BJ (cell line): ENCODE results near the gene DENND5B. TPM values are rescaled to one million over a fixed set of nuclear protein-coding genes. Genes with fewer than 3 reads are reported as not detected.
A peak's percentile ranks its signal among the peaks of the same experiment; 100 is the strongest.
"Not testable (repeated sequence)": the region's sequence is repeated elsewhere in the genome, so short reads cannot be mapped to it uniquely, and the experiment has no call there.

Experiments used
- CTCF ChIA-PET: fragments of 350-600 bp; formaldehyde crosslinking; extraction: SDS; loops from one replicate; lab custom pipeline; 2021; ENCODE audit warnings: antibody characterized with exemption, inconsistent platforms; lab: Yijun Ruan, JAX
- POLR2A ChIA-PET: fragments of 300-600 bp; sonication (Branson Sonifier 250); formaldehyde crosslinking; extraction: SDS; loops from one replicate; lab custom pipeline; 2021; ENCODE audit warnings: antibody characterized with exemption; lab: Charles Lee
- DNase-seq: peaks from one replicate; pipeline ENCODE4 v3.0.0-alpha.2; 2011; ENCODE audit warnings: low read depth
- H3K27me3 ChIP-seq: 2 replicates; pipeline ENCODE4 v1.6.0; 2011; ENCODE audit warnings: low read length; ENCODE audit not compliant: control insufficient read depth, insufficient read depth
- H3K36me3 ChIP-seq: 2 replicates; pipeline ENCODE4 v1.5.1; 2011; ENCODE audit warnings: low read length; ENCODE audit not compliant: control insufficient read depth, insufficient read depth
- H3K4me3 ChIP-seq: 2 replicates; pipeline ENCODE4 v1.5.1; 2011; ENCODE audit warnings: low read depth, mild to moderate bottlenecking, control low read depth, low read length
- polyA plus RNA-seq: library from polyadenylated mRNA; depleted of rRNA; stranded (reverse); fragments of >200 nt; gene quantifications from 2 replicates; pipeline ENCODE4 v1.2.3, GENCODE V29; 2011
- TF ChIP-seq, protein P1 (sequence below): IDR thresholded peaks from 2 replicates; pipeline ENCODE4 v1.5.1; 2011; ENCODE audit warnings: low read depth, mild to moderate bottlenecking, control low read depth, inconsistent platforms, low read length, moderate library complexity; ENCODE audit not compliant: insufficient read depth

Gene DENND5B
- polyA plus RNA-seq, 1 experiment, result 5.4 TPM

DNA sequence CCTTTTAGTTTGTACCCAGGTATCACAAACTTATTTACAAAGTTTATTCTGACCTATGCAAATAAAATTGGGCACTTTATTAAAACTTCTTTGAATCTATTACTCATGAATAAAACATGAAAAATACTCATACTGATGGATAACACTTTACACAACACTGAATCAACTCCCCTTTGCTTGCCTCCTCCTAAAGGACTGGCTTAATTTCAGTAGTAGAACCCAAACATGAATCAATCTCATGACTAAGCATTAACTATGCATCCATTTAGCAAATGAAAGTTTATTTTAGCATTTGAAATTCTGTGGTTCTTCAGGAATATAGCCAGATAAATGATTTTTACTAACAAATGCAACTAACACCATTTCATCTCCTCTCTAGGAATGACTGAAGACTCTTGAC lies 32.4 kb downstream of the DENND5B start:
- Histone ChIP-seq H3K36me3 (no peaks in the 10 kb centered on the region), H3K4me3 (no peak overlapping the region), H3K27me3 (no peaks in the 10 kb centered on the region)
- CTCF ChIA-PET, result no interaction called here
- DNase-seq, result peak; percentile 6
- TF ChIP-seq, protein P1, sequence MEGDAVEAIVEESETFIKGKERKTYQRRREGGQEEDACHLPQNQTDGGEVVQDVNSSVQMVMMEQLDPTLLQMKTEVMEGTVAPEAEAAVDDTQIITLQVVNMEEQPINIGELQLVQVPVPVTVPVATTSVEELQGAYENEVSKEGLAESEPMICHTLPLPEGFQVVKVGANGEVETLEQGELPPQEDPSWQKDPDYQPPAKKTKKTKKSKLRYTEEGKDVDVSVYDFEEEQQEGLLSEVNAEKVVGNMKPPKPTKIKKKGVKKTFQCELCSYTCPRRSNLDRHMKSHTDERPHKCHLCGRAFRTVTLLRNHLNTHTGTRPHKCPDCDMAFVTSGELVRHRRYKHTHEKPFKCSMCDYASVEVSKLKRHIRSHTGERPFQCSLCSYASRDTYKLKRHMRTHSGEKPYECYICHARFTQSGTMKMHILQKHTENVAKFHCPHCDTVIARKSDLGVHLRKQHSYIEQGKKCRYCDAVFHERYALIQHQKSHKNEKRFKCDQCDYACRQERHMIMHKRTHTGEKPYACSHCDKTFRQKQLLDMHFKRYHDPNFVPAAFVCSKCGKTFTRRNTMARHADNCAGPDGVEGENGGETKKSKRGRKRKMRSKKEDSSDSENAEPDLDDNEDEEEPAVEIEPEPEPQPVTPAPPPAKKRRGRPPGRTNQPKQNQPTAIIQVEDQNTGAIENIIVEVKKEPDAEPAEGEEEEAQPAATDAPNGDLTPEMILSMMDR, result no peak
- POLR2A ChIA-PET, result interaction anchor here (0.7 kb wide), 1 partner anchor 472 kb away, joined by 3 read pairs; no protein-coding TSS in a partner anchor

DNA sequence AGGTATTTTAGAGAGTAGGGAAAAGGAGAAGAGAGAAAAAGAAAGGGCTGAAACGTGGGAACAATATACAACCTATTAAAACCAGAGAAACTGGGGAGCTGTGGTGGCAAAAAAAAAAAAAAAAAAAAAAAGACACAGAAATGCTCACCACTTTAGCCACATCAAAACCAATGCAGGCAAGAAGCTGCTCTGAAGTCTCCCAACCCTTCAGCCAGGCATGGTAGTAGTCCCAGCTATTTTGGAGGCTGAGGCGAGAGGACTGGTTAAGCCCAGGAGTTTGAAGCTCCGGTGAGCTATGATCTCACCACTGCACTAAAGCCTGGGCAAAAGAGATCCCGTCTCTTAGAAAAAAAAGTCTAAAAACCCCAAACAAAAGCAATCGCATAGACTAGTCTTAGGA lies 33.2 kb downstream of the DENND5B start:
- H3K4me3 ChIP-seq, result no peak overlapping the region
- H3K27me3 ChIP-seq, result no peaks in the 10 kb centered on the region
- ChIA-PET CTCF (interaction anchor here (0.6 kb wide), 2 partner anchors 24 to 154 kb away, joined by 3 to 6 read pairs; no protein-coding TSS in a partner anchor), POLR2A (no interaction called here)
- no peak for DNase-seq
- TF ChIP-seq, protein P1, result no peak
- H3K36me3 ChIP-seq, result no peaks in the 10 kb centered on the region

DNA sequence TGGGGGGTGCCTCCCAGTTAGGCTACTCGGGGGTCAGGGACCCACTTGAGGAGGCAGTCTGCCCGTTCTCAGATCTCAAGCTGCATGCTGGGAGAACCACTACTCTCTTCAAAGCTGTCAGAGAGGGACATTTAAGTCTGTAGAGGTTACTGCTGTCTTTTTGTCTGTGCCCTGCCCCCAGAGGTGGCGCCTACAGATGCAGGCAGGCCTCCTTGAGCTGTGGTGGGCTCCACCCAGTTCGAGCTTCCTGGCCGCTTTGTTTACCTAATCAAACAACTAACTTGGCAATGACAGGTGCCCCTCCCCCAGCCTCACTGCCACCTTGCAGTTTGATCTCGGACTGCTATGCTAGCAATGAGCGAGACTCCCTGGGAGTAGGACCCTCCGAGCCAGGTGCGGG lies 35.5 kb downstream of the DENND5B start:
- POLR2A ChIA-PET, DNase-seq, H3K4me3 ChIP-seq, H3K36me3 ChIP-seq, CTCF ChIA-PET, H3K27me3 ChIP-seq: not testable (repeated sequence)

DNA sequence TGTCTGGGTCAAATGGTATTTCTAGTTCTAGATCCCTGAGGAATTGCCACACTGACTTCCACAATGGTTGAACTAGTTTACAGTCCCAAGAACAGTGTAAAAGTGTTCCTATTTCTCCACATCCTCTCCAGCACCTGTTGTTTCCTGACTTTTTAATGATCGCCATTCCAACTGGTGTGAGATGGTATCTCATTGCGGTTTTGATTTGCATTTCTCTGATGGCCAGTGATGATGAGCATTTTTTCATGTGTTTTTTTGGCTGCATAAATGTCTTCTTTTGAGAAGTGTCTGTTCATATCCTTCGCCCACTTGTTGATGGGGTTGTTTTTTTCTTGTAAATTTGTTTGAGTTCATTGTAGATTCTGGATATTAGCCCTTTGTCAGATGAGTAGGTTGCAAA lies 40.3 kb downstream of the DENND5B start:
- CTCF ChIA-PET, H3K27me3 ChIP-seq, POLR2A ChIA-PET, H3K36me3 ChIP-seq, DNase-seq, H3K4me3 ChIP-seq: not testable (repeated sequence)

DNA sequence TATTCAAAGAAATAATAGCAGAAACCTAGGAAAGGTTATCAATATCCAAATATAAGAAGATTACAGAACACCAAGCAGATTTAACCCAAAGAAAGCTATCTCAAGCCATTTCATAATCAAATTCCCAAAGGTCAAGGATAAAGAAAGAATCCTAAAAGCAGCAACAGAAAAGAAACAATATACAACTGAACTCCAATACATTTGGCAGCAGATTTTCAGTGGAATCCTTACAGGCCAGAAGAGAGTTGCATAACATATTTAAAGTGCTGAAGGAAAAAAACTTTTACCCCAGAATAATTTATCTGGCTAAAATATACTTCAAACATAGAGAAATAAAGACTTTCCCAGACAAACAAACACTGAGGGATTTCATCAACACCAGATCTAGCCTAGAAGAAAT lies 54.3 kb downstream of the DENND5B start:
- POLR2A ChIA-PET, result no interaction called here
- TF ChIP-seq, protein P1, result no peak

DNA sequence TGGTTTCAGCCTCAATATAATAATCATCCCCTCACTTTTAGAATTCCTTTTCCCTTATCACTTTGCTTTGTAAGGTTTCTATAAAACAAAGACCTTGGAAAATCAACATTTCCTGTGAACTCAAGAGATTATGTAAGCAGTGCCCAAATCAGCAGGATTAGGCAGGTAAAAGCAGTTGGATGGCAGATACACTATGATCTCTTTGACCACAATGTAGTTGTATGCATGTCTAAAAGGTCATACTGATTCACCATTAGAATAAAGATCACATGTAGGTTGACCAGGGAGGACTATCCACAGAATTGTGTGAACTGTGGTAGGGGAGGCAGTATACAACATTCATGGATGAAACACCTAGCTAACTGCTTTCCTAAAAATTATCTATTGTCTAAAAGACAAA lies 57.5 kb downstream of the DENND5B start:
- H3K36me3 ChIP-seq, result no peaks in the 10 kb centered on the region
- no peak overlapping the region for H3K4me3 ChIP-seq
- CTCF ChIA-PET, result interaction anchor here (0.6 kb wide), 1 partner anchor 25 kb away, joined by 6 read pairs; no protein-coding TSS in a partner anchor
- POLR2A ChIA-PET, result no interaction called here
- no peaks in the 10 kb centered on the region for H3K27me3 ChIP-seq
- TF ChIP-seq, protein P1, result no peak
- DNase-seq, result no peak

More for the DNA sequence above, 54.3 kb downstream of the DENND5B start:
- H3K4me3 ChIP-seq, result no peak overlapping the region
- CTCF ChIA-PET, result no interaction called here
- H3K27me3 ChIP-seq, result no peaks in the 10 kb centered on the region
- no peaks in the 10 kb centered on the region for H3K36me3 ChIP-seq
- no peak for DNase-seq
